K562 (cell line): ENCODE results near the gene DBH.

ENCODE experiments used
- BRF2 ChIP-seq: IDR thresholded peaks from 3 replicates; pipeline ENCODE4 v1.6.1; 2011; ENCODE audit warnings: borderline replicate concordance, mild to moderate bottlenecking; ENCODE audit not compliant: insufficient read length, insufficient read depth
- EP300 ChIP-seq: IDR thresholded peaks from 2 replicates; pipeline ENCODE4 v1.6.1; 2012; ENCODE audit warnings: low read length, improper control_type of control experiment
- EZH2 ChIP-seq: IDR thresholded peaks from 2 replicates; pipeline ENCODE4 v1.6.1; 2012; ENCODE audit warnings: low read depth, mild to moderate bottlenecking, inconsistent platforms, low read length, borderline replicate concordance
- FIP1L1 ChIP-seq: fragments of 200-400 bp; formaldehyde crosslinking; IDR thresholded peaks from 2 replicates; pipeline ENCODE4 v1.6.1; 2018; ENCODE audit warnings: mild to moderate bottlenecking, low read depth, low read length; ENCODE audit not compliant: poor library complexity, severe bottlenecking
- FOXM1 ChIP-seq, 2 experiments: fragments of 450-650 bp in 1 of 2; sonication (generic) in 1 of 2; formaldehyde crosslinking in 1 of 2; IDR thresholded peaks; 2 replicates each; pipeline versions ENCODE4 v1.6.1 to v1.9.0; 2017 to 2022; ENCODE audit warnings: low read depth in 2 of 2, mild to moderate bottlenecking in 2 of 2, missing genetic modification reagents in 1 of 2, moderate library complexity in 1 of 2
- GABPA ChIP-seq: fragments of 200-800 bp; sonication (Bioruptor generic); conservative IDR thresholded peaks from 2 replicates; pipeline ENCODE4 v1.6.1; 2016; ENCODE audit warnings: low read depth, missing genetic modification characterization, missing compliant biosample characterization
- POLR2AphosphoS2 ChIP-seq: IDR thresholded peaks from 2 replicates; pipeline ENCODE4 v1.6.1; 2012; ENCODE audit warnings: low read length, improper control_type of control experiment
- SPI1 ChIP-seq: IDR thresholded peaks from 2 replicates; pipeline ENCODE4 v1.6.1; 2011; ENCODE audit warnings: low read depth, low read length, control low read depth, borderline replicate concordance
- YY1 ChIP-seq, 3 experiments: IDR thresholded peaks; 2 replicates each; pipeline ENCODE4 v1.6.1; 2011; ENCODE audit warnings: low read length in 2 of 3, mild to moderate bottlenecking in 2 of 3, moderate library complexity in 2 of 3, borderline replicate concordance in 1 of 3, control low read depth in 1 of 3, low read depth in 1 of 3; ENCODE audit not compliant: insufficient read depth in 3 of 3, insufficient replicate concordance in 2 of 3, control insufficient read depth in 1 of 3, insufficient read length in 1 of 3; ENCODE audit errors: extremely low read depth in 1 of 3
- ZBTB49 ChIP-seq: sonication (generic); formaldehyde crosslinking; IDR thresholded peaks from 2 replicates; pipeline ENCODE4 v1.8.0; 2022; ENCODE audit warnings: missing genetic modification reagents, mild to moderate bottlenecking, borderline replicate concordance
- ZNF12 ChIP-seq: sonication (generic); formaldehyde crosslinking; IDR thresholded peaks from 2 replicates; pipeline ENCODE4 v1.4.0; 2020; ENCODE audit warnings: mild to moderate bottlenecking, missing genetic modification reagents
- TF ChIP-seq, protein P1 (sequence below): fragments of 450-650 bp; IDR thresholded peaks from 2 replicates; pipeline ENCODE4 v1.7.1; 2018; ENCODE audit warnings: mild to moderate bottlenecking, low read depth; ENCODE audit not compliant: partially characterized antibody

DNA sequence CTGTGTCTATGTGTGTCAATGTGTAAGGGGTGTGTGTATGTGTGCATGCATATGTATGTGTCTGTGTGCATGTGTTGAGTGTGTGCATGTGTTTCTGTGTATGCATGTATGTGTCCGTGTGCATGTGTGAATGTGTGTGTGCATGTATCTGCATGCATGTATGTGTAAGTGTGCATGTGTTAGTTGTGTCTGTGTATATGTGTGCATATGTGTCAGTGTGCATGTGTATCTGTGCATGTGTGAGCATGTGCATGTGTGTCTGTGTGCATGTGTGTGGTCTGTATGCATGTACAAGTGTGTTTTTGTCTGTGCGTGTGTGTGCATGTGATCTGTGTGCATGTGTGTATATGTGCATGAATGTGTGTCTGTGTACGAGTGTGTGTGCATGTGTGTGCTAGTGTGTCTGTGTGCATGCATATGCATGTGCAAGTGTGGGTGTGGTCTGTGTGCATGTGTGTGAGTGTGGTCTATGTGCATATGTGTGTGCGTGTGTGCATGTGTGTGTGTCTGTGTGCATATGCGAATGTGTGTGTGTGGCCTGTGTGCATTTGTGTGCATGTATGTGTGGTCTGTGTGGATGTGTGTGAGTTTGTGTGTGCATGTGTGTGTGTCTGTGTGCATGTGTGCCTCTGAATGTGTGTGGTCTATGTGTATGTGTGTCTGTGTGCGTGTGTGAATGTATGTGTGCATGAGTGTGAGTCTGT is 36.5 kb upstream of the DBH start:
- no peak for TF ChIP-seq GABPA
- TF ChIP-seq EP300: no peak
- TF ChIP-seq ZBTB49 (CRISPR knock-in tag): no peak
- no peak for TF ChIP-seq ZNF12 (CRISPR knock-in tag)
- TF ChIP-seq FIP1L1: no peak
- no peak for TF ChIP-seq YY1 (IDR thresholded peaks at IDR 0.05; ENCODE audit: borderline replicate concordance in 1 of 3, control insufficient read depth in 1 of 3, extremely low read depth in 1 of 3, insufficient read depth in 3 of 3, insufficient read length in 1 of 3, insufficient replicate concordance in 2 of 3, low read depth in 1 of 3, low read length in 2 of 3)
- TF ChIP-seq POLR2AphosphoS2: no peak
- TF ChIP-seq FOXM1 (IDR thresholded peaks at IDR 0.05; ENCODE audit: low read depth): no peak
- TF ChIP-seq FOXM1 (CRISPR knock-in tag; IDR thresholded peaks at IDR 0.05; ENCODE audit: low read depth): no peak
- TF ChIP-seq SPI1: no peak
- no peak for TF ChIP-seq EZH2
- TF ChIP-seq, protein P1, sequence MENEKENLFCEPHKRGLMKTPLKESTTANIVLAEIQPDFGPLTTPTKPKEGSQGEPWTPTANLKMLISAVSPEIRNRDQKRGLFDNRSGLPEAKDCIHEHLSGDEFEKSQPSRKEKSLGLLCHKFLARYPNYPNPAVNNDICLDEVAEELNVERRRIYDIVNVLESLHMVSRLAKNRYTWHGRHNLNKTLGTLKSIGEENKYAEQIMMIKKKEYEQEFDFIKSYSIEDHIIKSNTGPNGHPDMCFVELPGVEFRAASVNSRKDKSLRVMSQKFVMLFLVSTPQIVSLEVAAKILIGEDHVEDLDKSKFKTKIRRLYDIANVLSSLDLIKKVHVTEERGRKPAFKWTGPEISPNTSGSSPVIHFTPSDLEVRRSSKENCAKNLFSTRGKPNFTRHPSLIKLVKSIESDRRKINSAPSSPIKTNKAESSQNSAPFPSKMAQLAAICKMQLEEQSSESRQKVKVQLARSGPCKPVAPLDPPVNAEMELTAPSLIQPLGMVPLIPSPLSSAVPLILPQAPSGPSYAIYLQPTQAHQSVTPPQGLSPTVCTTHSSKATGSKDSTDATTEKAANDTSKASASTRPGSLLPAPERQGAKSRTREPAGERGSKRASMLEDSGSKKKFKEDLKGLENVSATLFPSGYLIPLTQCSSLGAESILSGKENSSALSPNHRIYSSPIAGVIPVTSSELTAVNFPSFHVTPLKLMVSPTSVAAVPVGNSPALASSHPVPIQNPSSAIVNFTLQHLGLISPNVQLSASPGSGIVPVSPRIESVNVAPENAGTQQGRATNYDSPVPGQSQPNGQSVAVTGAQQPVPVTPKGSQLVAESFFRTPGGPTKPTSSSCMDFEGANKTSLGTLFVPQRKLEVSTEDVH: no peak
- no peak for TF ChIP-seq BRF2
